ENCODE results near the gene LSM14A.
"Not testable (repeated sequence)": the region's sequence is repeated elsewhere in the genome, so short reads cannot be mapped to it uniquely, and the experiment has no call there.

Gene LSM14A

DNA sequence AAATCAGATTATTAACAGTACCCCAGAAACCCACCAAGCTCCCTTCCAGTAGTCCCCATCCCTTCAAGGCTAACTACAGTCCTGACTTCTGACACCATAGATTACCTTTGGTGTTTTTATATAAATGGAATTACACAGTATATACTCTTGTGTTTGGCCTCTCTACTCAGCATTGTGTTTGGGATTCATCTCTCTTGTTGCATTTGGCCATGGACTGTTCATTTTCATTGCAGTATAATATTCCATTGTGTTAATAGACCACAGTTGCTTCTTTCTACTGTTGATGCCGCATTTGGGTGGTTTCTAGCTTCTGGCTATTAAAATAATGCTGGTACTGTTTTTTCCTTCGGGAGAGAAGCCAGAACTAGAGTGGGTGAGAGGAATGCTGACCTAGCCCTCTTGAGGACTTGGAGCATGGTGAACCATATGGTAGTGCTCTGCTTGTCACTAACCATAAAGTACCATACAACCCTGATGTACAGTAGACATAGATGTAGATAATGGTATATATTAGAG is 63.2 kb downstream of the LSM14A start:
- no peak overlapping the region for H3K4me3 Mint-ChIP-seq
- H3K4me1 Mint-ChIP-seq = peaks cover 16 to 25% of the 10 kb centered on the region in 2 donors
- H3K9me3 Mint-ChIP-seq = no peaks in the 10 kb centered on the region
- DNase-seq = no peak
- no peaks in the 10 kb centered on the region for H3K27me3 Mint-ChIP-seq
- no peak for ATAC-seq (replicated peaks)
- H3K36me3 Mint-ChIP-seq = peaks cover 23 to 42% of the 10 kb centered on the region in 2 donors
- no peak overlapping the region for H3K27ac Mint-ChIP-seq

DNA sequence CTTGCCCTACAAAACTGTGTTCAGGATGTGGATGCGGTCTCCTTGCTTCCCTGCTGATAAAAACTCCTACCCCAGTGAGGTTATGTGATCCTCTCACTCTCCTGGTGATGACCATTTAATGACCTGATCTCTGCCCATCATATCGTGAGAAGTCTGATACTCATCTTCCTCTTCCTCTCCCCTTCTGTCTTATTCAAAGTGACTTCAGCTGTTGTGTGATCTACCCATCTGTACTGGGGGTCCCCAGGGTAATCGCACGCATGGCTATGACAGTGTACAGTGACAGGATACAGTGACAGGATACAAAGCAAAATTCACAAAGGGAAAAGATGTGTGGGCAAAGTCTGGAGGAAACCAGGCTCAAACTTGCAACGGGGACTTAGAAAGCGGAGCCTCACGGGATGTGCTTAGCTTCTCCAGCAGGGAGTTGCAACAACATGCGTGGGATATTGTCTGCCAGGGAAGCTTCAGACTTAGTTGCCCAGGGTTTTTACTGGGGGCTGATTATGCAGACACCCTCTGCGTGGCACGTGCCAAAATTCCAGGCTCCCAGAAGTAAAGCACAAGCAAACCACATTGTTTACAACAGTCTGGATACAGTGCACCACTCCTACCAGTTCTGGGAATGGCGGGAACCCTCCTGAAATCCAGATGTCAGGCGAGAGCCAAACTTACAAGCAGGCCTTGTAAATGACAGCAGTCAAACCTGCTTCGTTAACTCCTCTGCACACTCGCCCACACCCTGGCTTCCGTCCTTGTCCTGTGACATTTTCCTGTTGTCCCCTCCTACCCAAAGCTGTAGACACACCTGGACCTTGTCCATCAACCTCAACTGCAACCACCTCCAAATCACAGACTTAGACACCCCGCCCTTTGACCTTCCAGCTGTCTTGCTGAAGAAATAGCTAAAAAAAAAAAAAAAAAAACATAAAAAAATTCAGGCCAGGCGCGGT is 64.0 kb downstream of the LSM14A start:
- Mint-ChIP-seq H3K36me3 (peaks cover 25 to 39% of the 10 kb centered on the region in 2 donors), H3K27me3 (no peaks in the 10 kb centered on the region), H3K27ac (no peak overlapping the region), H3K4me3 (no peak overlapping the region), H3K9me3 (no peaks in the 10 kb centered on the region), H3K4me1 (peaks cover 12 to 21% of the 10 kb centered on the region in 2 donors)
- ATAC-seq (replicated peaks) (no peak), DNase-seq (no peak)

DNA sequence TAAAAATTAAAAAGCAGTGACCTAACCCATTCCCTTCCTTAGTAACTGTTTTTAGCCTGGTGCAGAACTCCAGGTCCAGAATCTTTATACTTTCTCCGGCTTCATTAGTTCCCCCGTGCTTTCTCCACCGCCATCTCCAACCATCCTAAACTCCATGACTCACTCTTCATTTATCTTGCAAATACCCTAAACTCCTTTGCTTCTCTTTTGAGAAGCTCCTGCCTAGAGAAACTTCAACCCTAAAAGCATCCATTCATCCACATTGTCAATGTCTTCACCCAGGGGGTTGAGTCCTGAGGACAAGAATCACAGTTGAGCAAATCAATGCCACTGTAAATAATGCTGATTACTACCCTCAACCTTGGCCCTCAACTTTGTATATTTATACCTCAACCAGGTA is 65.0 kb downstream of the LSM14A start:
- Mint-ChIP-seq H3K9me3 (no peaks in the 10 kb centered on the region), H3K27ac (no peak overlapping the region), H3K4me1 (peaks cover 10 to 15% of the 10 kb centered on the region in 2 donors), H3K27me3 (no peaks in the 10 kb centered on the region), H3K36me3 (peaks cover 25 to 40% of the 10 kb centered on the region in 2 donors), H3K4me3 (no peak overlapping the region)
- DNase-seq = no peak
- no peak for ATAC-seq (replicated peaks)

DNA sequence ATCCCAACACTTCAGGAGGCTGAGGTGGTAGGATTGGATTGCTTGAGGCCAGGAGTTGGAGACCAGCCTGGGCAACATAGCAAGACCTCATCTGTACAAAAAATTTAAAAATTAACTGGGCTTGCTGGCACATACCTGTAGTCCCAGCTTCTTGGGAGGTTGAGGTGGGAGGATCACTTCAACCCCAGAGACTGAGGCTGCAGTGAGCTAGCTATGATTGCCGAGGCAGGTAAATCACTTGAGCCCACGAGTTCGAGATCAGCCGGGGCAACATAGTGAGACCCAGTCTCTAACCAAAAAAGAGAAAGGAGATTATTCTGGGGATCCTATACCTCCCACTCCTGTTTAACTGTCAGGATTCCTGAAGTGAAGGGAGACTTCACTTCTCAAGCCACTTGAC is 65.6 kb downstream of the LSM14A start:
- H3K27me3 Mint-ChIP-seq = no peaks in the 10 kb centered on the region
- peaks cover 4 to 8% of the 10 kb centered on the region in 2 donors for H3K4me1 Mint-ChIP-seq
- no peak overlapping the region for H3K27ac Mint-ChIP-seq
- H3K4me3 Mint-ChIP-seq = no peak overlapping the region
- no peaks in the 10 kb centered on the region for H3K9me3 Mint-ChIP-seq
- DNase-seq (no peak), ATAC-seq (replicated peaks) (no peak)
- H3K36me3 Mint-ChIP-seq = peaks cover 24 to 39% of the 10 kb centered on the region in 2 donors

DNA sequence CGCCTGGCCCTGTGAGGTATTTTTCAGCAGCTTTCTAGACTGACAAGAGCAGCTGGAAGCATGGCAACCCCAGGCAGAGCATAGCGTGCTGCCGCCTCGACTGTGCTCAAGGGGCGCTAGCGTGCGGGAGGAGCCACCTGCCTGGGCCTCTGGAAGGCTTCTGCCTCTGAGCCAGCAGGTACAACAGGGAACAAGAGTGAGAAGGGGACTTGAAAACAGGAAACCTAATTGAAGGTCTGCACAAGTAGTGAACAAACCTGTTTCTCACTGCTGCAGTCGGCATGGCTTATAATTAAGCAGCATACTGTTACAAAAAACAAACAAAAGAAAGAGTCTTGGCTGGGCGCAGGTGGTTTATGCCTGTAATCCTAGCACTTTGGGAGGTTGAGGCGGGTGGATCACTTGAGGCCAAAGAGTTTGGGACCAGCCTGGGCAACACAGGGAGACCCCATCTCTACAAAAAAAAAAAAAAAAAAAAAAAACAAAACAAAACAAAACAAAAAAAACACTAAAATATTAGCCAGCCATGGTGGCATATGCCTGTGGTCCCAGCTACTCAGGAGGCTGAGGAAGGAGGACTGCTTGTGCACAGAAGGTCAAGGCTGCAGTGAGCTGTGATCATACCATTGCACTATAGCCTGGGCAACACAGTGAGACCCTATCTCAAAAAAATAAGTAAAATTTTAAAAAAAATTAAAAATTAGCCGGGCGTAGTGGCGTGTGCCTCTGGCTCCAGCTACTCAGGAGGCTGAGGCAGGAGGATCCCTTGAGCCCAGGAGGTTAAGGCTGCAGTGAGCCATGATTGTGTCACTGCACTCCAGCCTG is 69.4 kb downstream of the LSM14A start:
- peak overlapping the region; percentile 42 for H3K27ac Mint-ChIP-seq
- peaks cover 9 to 30% of the 10 kb centered on the region in 2 donors for H3K36me3 Mint-ChIP-seq
- ATAC-seq (replicated peaks) = peak in 1 of 2 donors; percentile 47
- H3K27me3 Mint-ChIP-seq = no peaks in the 10 kb centered on the region
- H3K4me1 Mint-ChIP-seq = peaks cover 0 to 9% of the 10 kb centered on the region in 2 donors
- no peak for DNase-seq
- H3K9me3 Mint-ChIP-seq = no peaks in the 10 kb centered on the region
- no peak overlapping the region for H3K4me3 Mint-ChIP-seq

DNA sequence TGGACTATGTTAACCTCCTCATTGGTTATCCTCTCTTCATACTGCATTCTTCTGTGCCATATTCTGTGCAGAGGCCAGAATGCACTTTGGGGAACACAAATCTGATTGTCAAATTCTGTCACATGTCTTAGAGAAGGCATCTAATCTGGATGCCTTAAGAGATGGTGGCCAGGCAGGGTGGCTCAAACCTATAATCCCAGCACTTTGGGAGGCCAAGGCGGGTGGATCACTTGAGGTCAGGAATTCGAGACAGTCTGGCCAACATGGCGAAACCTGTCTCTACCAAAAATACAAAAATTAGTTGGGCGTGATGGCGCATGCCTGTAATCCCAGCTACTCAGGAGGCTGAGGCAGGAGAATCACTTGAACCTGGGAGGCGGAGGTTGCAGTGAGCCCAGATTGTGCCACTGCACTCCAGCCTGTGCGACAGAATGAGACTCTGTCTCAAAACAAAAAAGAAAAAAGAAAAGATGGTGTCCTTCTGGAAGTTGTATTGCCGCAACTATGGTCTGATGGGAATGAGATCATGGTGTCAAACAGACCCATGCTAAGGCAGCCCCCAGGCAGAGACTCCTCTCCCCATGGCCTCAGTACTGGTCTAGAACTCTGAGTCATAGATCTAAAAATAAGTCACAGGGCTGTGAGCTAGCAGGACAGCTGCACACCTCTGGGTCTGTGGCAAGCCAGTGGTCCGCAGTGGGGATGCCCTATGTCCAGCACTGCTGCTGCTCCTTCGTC is 71.0 kb downstream of the LSM14A start:
- H3K4me3 Mint-ChIP-seq; H3K9me3 Mint-ChIP-seq; ATAC-seq (replicated peaks); DNase-seq; H3K4me1 Mint-ChIP-seq; H3K27me3 Mint-ChIP-seq; H3K27ac Mint-ChIP-seq: not testable (repeated sequence)
- peaks cover 6 to 25% of the 10 kb centered on the region in 2 donors for H3K36me3 Mint-ChIP-seq

DNA sequence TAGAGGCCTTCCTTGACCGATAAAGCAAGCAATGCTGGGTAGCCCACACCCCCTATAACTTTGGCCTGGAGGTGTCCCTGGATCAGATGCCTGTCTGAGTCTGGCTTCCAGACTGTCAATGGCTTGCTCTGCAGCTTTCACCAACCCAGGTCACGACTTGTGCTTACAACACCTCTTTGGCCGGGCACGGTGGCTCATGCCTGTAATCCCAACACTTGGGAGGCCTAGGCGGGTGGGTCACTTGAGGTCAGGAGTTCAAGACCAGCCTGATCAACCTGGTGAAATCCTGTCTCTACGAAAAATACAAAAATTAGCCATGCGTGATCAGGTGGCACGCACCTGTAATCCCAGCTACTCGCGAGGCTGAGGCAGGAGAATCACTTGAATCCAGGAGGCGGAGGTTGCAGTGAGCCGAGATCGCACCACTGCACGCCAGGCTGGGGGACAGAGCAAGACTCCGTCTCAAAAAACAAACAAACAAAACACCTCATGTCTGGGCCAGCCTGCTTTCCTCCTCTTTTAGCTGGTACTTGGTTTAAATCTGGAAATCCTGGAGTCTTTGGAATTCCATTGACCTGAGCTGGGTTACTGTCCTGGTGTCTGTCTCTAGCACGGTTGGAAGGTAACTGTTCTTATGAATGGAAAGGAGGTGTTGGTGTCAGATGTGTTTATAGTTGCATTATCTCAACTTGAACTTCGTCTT is 71.7 kb downstream of the LSM14A start:
- H3K4me3 Mint-ChIP-seq = no peak overlapping the region
- H3K4me1 Mint-ChIP-seq = peaks cover 0 to 9% of the 10 kb centered on the region in 2 donors
- no peaks in the 10 kb centered on the region for H3K9me3 Mint-ChIP-seq
- no peak overlapping the region for H3K27ac Mint-ChIP-seq
- DNase-seq (no peak), ATAC-seq (replicated peaks) (no peak)
- H3K27me3 Mint-ChIP-seq = no peaks in the 10 kb centered on the region
- peaks cover 6 to 20% of the 10 kb centered on the region in 2 donors for H3K36me3 Mint-ChIP-seq

DNA sequence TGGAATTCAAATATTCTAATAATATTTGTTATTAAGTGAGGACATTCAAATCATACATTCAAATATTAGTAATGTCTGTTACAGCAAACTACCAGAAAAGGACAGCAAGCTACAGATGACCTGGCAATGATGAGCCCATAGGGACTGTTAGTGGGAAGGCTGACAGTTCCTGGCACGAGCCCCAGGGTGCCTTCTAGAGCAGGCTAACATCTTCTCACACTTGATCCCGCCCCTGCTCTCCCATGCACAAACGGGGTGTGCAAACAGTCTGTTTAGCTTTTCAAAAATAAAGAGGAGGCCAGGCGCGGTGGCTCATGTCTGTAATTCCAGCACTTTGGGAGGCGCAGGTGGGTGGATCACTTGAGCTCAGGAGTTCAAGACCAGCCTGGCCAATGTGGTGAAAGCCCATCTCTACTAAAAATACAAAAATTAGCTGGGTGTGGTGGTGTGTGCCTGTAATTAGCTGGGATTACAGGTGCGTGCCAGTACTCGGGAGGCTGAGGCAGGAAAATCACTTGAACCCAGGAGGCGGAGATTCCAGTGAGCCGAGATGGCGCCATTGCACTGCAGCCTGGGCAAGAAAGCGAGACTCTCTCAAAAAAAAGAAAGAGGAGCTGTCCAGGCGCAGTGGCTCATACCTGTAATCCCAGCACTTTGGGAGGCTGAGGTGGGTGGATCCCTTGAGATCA is 72.5 kb downstream of the LSM14A start:
- Mint-ChIP-seq H3K4me1 (peaks cover 0 to 9% of the 10 kb centered on the region in 2 donors), H3K9me3 (no peaks in the 10 kb centered on the region), H3K27me3 (no peaks in the 10 kb centered on the region), H3K36me3 (peaks cover 6 to 19% of the 10 kb centered on the region in 2 donors), H3K4me3 (no peak overlapping the region), H3K27ac (no peak overlapping the region)
- ATAC-seq (replicated peaks) = no peak
- DNase-seq = no peak

DNA sequence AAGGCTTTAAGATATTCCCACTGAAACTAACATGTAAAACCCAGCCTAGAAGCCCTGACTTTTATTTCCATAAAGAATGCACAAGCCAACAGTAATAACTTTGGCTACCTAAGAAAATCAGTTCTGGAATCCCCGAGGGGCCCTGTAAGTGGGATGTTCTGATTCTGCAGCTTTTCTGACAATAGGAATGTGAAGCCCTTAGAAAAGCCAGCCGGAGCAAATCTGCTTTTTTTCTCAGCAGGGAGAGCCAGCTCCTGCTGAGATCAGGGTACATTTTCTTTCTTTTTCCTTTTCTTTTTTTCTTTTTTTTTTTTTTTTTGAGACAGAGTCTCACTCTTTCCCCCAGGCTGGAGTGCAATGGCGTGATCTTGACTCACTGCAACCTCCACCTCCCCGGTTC is 74.0 kb downstream of the LSM14A start:
- H3K9me3 Mint-ChIP-seq = no peaks in the 10 kb centered on the region
- peaks cover 3 to 11% of the 10 kb centered on the region in 2 donors for H3K36me3 Mint-ChIP-seq
- H3K4me1 Mint-ChIP-seq = peaks cover 0 to 8% of the 10 kb centered on the region in 2 donors
- H3K4me3 Mint-ChIP-seq = no peak overlapping the region
- no peak overlapping the region for H3K27ac Mint-ChIP-seq
- DNase-seq (no peak), ATAC-seq (replicated peaks) (no peak)
- no peaks in the 10 kb centered on the region for H3K27me3 Mint-ChIP-seq

DNA sequence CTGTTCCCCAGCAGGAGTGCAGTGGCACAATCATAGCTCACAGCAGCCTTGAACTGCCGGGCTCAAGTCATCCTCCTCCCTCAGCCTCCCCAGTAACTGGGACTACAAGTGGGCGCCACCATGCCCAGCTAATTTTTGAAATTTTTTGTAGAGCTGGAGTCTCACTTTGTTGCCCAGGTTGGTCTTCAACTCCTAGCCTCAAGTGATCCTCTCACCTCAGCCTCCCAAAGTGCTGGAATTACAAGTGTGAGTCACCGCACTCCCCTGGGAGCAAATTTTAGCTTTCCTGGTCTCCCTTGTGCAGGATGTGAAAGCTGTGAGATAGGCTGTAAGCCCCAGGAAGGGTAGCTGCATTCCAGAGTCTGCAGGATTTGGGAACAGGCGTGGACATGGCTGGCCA is 76.6 kb downstream of the LSM14A start:
- no peak for ATAC-seq (replicated peaks)
- no peak for DNase-seq
- peaks cover 0 to 7% of the 10 kb centered on the region in 2 donors for H3K36me3 Mint-ChIP-seq
- H3K27ac Mint-ChIP-seq = no peak overlapping the region
- no peaks in the 10 kb centered on the region for H3K9me3 Mint-ChIP-seq
- peaks cover 5 to 11% of the 10 kb centered on the region in 2 donors for H3K4me1 Mint-ChIP-seq
- H3K4me3 Mint-ChIP-seq = no peak overlapping the region
- no peaks in the 10 kb centered on the region for H3K27me3 Mint-ChIP-seq

DNA sequence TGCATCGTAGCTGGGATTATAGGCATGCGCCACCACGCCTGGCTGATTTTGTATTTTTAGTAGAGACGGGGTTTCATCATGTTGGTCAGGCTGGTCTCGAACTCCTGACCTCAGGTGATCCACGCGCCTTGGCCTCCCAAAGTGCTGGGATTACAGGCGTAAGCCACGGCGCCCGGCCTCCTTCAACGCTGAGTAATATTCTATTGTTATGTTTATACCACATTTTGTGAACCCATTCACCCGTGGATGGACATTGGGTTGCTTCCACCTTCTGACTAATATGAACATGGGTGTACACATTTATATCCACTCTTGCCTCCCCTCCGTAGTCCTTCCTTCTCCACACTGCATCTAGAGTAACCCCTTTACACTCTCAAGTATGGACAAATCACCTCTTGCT is 80.9 kb downstream of the LSM14A start:
- Mint-ChIP-seq H3K27ac (peak overlapping the region; percentile 98), H3K4me1 (peaks cover 12 to 23% of the 10 kb centered on the region in 2 donors), H3K36me3 (peaks cover 0 to 10% of the 10 kb centered on the region in 2 donors), H3K4me3 (peak overlapping the region in 1 of 2 donors; percentile 98)
- not testable (repeated sequence) for DNase-seq, H3K9me3 Mint-ChIP-seq, H3K27me3 Mint-ChIP-seq
- ATAC-seq (replicated peaks) = peak in 1 of 2 donors; percentile 5

DNA sequence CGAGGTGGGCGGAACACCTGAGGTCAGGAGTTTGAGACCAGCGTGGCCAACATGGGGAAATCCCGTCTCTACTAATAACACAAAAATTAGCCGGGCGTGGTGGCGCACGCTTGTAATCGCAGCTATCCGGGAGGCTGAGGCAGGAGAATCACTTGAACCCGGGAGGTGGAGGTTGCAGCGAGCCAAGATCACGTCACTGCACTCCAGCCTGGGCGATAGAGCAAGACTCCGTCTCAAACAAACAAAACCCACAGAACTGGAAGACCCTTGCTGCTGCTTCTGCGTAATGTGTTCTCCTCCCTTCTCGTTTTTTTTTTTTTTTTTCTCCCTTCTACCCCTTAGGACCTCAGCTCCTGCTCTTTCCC is 81.4 kb downstream of the LSM14A start:
- H3K4me3 Mint-ChIP-seq = peak overlapping the region; percentile 90 to 98
- peaks cover 0 to 12% of the 10 kb centered on the region in 2 donors for H3K36me3 Mint-ChIP-seq
- H3K4me1 Mint-ChIP-seq = peaks cover 13 to 28% of the 10 kb centered on the region in 2 donors
- peak in 1 of 2 donors; percentile 2 for ATAC-seq (replicated peaks)
- DNase-seq = peak; percentile 31
- H3K27ac Mint-ChIP-seq = peak overlapping the region; percentile 98
- H3K27me3 Mint-ChIP-seq, H3K9me3 Mint-ChIP-seq: not testable (repeated sequence)
